Measurements from ENCODE around the gene RALGAPA1. TPM values are rescaled to one million over a fixed set of nuclear protein-coding genes. Genes with fewer than 3 reads are reported as not detected.
"Not testable (repeated sequence)": the region's sequence is repeated elsewhere in the genome, so short reads cannot be mapped to it uniquely, and the experiment has no call there.

Gene RALGAPA1
- total and polyA plus RNA-seq, 8 donors, result 16.0 to 35.4 (median 28.1) TPM

DNA sequence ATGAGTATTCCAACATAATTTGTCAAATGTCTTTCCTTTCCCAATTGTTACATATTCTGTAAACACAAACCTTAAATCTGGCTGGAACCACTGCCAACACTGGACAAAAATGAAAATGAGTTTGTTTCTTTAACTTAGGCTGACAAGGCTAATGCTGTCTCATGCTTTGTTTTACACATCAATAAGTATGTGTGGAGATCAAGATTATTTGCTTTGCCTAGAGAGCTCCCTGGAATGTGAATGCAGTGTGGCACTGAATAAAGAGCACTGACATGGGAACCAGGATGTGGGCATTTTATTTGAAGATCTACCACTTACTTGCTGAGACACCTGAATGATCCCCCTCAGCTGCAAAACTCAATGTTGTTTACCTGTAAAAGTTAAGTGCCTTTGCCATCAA, 61.7 kb downstream of the RALGAPA1 start:
- FAIRE-seq (no peak), DNase-seq (no peak), ATAC-seq (peak in 3 of 4 donors; percentile 60 to 66 (median 65))
- intact Hi-C loops (cut with DNase I), result no loop called here
- Histone ChIP-seq H3K4me3 (no peak overlapping the region), H3K9me3 (no peaks in the 10 kb centered on the region), H3K36me3 (peaks cover 0 to 6% (median 0%) of the 10 kb centered on the region in 3 donors), H3K4me1 (no peaks in the 10 kb centered on the region), H3K27ac (no peak overlapping the region), H3K27me3 (no peaks in the 10 kb centered on the region)
- TF ChIP-seq, protein P1, sequence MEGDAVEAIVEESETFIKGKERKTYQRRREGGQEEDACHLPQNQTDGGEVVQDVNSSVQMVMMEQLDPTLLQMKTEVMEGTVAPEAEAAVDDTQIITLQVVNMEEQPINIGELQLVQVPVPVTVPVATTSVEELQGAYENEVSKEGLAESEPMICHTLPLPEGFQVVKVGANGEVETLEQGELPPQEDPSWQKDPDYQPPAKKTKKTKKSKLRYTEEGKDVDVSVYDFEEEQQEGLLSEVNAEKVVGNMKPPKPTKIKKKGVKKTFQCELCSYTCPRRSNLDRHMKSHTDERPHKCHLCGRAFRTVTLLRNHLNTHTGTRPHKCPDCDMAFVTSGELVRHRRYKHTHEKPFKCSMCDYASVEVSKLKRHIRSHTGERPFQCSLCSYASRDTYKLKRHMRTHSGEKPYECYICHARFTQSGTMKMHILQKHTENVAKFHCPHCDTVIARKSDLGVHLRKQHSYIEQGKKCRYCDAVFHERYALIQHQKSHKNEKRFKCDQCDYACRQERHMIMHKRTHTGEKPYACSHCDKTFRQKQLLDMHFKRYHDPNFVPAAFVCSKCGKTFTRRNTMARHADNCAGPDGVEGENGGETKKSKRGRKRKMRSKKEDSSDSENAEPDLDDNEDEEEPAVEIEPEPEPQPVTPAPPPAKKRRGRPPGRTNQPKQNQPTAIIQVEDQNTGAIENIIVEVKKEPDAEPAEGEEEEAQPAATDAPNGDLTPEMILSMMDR (IDR thresholded peaks at IDR 0.05), result no peak

DNA sequence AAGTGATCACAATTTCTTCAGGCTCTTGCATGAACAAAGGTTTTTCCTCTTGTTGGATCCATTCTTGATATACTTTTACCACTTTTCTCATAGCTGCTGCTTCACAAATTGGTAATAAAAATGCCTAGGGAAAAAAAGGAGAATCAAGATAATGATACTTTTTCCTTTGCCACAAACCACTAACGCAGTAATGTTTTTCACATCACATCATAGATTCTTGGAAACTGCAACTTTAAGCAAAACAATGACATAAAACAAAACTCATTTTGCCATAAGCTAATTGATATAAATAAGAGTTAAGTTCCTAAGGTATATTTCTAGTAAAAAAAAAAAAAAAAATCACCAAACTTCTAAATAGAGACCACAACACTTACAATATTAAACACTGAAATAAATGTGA, 66.7 kb downstream of the RALGAPA1 start:
- Histone ChIP-seq H3K9me3 (no peaks in the 10 kb centered on the region), H3K4me1 (no peaks in the 10 kb centered on the region), H3K27me3 (no peaks in the 10 kb centered on the region), H3K27ac (no peak overlapping the region), H3K4me3 (no peak overlapping the region), H3K36me3 (no peaks in the 10 kb centered on the region)
- FAIRE-seq, result no peak
- intact Hi-C loops (cut with DNase I), result no loop called here
- 94 to 97% methylated on average over 1 of the region's 1 CpG for WGBS, 2 donors
- no peak for DNase-seq
- ATAC-seq, result no peak
- TF ChIP-seq, protein P1 (IDR thresholded peaks at IDR 0.05), result no peak

DNA sequence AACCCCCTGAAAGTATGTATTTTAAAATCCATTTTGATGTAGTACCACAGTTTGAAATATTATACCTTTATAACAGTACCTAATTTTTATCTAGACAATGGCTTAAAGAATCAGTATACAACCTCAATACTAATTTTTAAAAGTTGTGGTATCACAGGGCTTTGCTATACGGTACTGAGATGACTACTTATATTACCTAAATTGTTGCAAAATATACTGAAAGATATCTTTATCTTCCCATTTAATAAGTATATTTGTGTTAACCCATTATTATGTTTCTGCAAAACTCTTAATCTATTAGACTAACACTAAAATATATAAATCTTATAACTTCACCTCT, 67.1 kb downstream of the RALGAPA1 start:
- 93 to 97% methylated on average over 1 of the region's 1 CpG for WGBS, 2 donors
- no peak for FAIRE-seq
- no peak overlapping the region for H3K27ac ChIP-seq
- H3K9me3 ChIP-seq, result no peaks in the 10 kb centered on the region
- H3K27me3 ChIP-seq, result no peaks in the 10 kb centered on the region
- no peaks in the 10 kb centered on the region for H3K4me1 ChIP-seq
- H3K4me3 ChIP-seq, result no peak overlapping the region
- TF ChIP-seq, protein P1 (IDR thresholded peaks at IDR 0.05), result no peak
- intact Hi-C loops (cut with DNase I), result no loop called here
- ATAC-seq, result no peak
- H3K36me3 ChIP-seq, result no peaks in the 10 kb centered on the region
- DNase-seq, result no peak

DNA sequence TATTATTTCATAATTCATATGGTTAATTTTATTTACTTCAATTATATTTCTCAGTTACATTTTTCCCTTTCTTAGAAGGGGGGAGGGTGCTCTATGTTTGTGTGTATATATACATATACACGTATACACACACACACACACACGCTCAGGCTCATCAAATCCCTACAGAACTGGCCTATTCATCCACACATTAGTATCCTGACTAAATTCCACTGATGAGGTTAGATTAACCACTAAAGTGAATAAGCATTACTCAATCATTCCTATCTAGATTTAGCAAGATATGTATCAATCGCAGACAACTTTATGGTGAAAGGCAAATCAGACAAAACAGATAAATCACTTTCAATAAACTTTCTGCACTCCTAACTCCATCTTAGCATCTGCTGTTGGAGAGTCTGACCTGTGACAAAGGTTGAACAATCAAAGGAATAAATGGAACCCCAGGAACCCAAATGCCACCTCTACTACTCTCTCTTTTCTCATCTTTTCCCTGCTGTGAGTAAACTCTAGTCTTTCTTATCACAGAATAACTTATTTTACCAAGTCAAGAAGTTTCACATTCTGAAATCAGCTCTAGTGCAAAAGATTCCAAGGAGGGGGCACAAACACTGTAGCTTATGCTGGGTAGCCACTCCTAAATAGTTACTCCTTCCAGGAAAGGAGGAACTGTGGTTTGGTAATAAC, 67.6 kb downstream of the RALGAPA1 start:
- no peaks in the 10 kb centered on the region for H3K27me3 ChIP-seq
- no peaks in the 10 kb centered on the region for H3K4me1 ChIP-seq
- ATAC-seq (no peak), DNase-seq (no peak), FAIRE-seq (no peak)
- no peak overlapping the region for H3K4me3 ChIP-seq
- intact Hi-C loops (cut with DNase I), result no loop called here
- H3K9me3 ChIP-seq, result no peaks in the 10 kb centered on the region
- TF ChIP-seq, protein P1 (IDR thresholded peaks at IDR 0.05), result no peak
- H3K27ac ChIP-seq, result no peak overlapping the region
- whole genome bisulfite sequencing, 2 donors, result 96 to 99% methylated on average over 3 of the region's 3 CpGs
- no peaks in the 10 kb centered on the region for H3K36me3 ChIP-seq

DNA sequence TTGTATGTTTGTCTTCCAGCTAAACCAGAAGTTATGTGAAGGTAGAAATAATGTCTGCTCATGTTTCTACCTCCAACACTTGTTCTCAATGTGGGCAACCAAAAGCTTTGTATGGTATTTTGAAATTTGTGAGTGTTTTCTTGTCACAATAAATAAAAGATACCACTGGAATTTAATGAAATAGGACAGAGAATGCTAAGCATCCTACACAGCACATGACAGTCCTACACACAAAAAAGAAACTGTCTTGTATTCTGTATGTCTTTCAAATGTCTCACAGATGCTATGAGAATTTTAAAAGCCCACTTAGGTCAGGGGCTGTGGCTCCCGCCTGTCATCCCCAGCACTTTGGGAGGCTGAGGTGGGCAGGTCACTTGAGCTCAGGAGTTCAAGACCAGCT, 68.9 kb downstream of the RALGAPA1 start:
- H3K4me1 ChIP-seq, result no peaks in the 10 kb centered on the region
- intact Hi-C loops (cut with DNase I), result no loop called here
- no peak overlapping the region for H3K4me3 ChIP-seq
- TF ChIP-seq, protein P1 (IDR thresholded peaks at IDR 0.05), result no peak
- no peaks in the 10 kb centered on the region for H3K9me3 ChIP-seq
- H3K27me3 ChIP-seq, result no peaks in the 10 kb centered on the region
- FAIRE-seq (no peak), ATAC-seq (no peak), DNase-seq (no peak)
- 93 to 100% methylated on average over 1 of the region's 1 CpG for whole genome bisulfite sequencing, 2 donors
- H3K27ac ChIP-seq, result no peak overlapping the region
- H3K36me3 ChIP-seq, result peaks cover 0 to 4% (median 0%) of the 10 kb centered on the region in 3 donors

DNA sequence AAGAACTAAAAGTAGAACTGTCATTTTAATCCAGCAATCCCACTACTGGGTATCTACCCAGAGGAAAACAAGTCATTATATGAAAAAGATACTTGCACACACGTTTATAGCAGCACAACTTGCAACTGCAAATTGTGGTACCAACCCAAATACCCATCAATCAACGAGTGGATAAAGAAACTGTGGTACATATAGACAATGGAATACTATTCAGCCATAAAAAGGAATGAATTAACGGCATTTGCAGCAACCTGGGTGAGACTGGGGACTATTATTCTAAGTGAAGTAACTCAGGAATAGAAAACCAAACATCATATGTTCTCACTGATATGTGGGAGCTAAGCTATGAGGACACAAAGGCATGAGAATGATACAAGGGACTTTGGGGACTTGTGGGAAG, 73.9 kb downstream of the RALGAPA1 start:
- H3K27me3 ChIP-seq; intact Hi-C loops (cut with DNase I); H3K9me3 ChIP-seq; ATAC-seq; H3K4me3 ChIP-seq; H3K27ac ChIP-seq; H3K4me1 ChIP-seq; FAIRE-seq; DNase-seq; H3K36me3 ChIP-seq: not testable (repeated sequence)
- WGBS, 2 donors, result 90 to 94% methylated on average over 3 of the region's 3 CpGs

DNA sequence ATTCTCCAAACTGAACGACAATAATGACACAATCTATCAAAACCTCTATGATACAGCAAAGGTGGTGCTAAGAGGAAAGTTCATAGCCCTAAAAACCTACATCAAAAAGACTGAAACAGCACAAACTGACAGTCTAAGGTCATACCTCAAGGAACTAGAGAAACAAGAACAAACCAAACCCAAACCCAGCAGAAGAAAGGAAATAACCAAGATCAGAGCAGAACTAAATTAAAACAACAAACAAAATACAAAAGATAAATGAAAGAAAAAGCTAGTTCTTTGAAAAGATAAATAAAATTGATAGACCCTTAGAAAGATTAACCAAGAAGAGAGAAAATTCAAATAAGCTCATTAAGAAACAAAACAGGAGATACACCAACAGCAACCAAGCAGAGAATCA, 75.6 kb downstream of the RALGAPA1 start:
- intact Hi-C loops (cut with DNase I), result not testable (repeated sequence)

More for the DNA sequence above, 75.6 kb downstream of the RALGAPA1 start:
- not testable (repeated sequence) for DNase-seq, H3K4me1 ChIP-seq, H3K4me3 ChIP-seq, H3K9me3 ChIP-seq, FAIRE-seq, ATAC-seq, H3K27ac ChIP-seq, H3K36me3 ChIP-seq, H3K27me3 ChIP-seq
- 97 to 100% methylated on average over 1 of the region's 1 CpG for WGBS, 2 donors

All from pancreas (tissue), 10 donors.